PC-9 (cell line): ENCODE measurements around the gene GOLPH3L. TPM values are rescaled to one million over a fixed set of nuclear protein-coding genes. Genes with fewer than 3 reads are reported as not detected.
"Not testable (repeated sequence)": the region's sequence is repeated elsewhere in the genome, so short reads cannot be mapped to it uniquely, and the experiment has no call there.

Source experiments
- BruUV-seq: library from RNA; stranded (reverse); fragments of 400-500 nt; replicated peaks from 2 replicates; lab custom pipeline; 2021; lab: Mats Ljungman, UMichigan
- CTCF ChIA-PET: fragments of 300-600 bp; sonication (Branson Sonifier 250); formaldehyde crosslinking; loops from one replicate; lab custom pipeline; 2022; ENCODE audit warnings: antibody characterized with exemption; lab: Charles Lee
- POLR2A ChIA-PET: fragments of 300-600 bp; sonication (Branson Sonifier 250); formaldehyde crosslinking; loops from one replicate; lab custom pipeline; 2022; ENCODE audit warnings: antibody characterized with exemption; ENCODE audit not compliant: unreplicated experiment; lab: Charles Lee
- DNase-seq, 2 experiments: peaks; one replicate each; pipeline versions ENCODE4 v3.0.0 to v3.0.0-alpha.2; 2015 to 2022; ENCODE audit warnings: mixed read lengths in 1 of 2
- H2AFZ ChIP-seq: fragments of 200-600 bp; sonication (generic); 2 replicates; pipeline ENCODE4 v1.8.1; 2017; ENCODE audit warnings: antibody characterized with exemption
- H3F3A ChIP-seq: fragments of 200-600 bp; sonication (generic); 2 replicates; pipeline ENCODE4 v1.8.1; 2017; ENCODE audit warnings: antibody characterized with exemption, mild to moderate bottlenecking, low read depth; ENCODE audit not compliant: insufficient read depth
- H3K27ac ChIP-seq: fragments of 200-600 bp; sonication (generic); 2 replicates; pipeline ENCODE4 v1.6.1; 2016; ENCODE audit warnings: mixed run types
- H3K27me3 ChIP-seq: fragments of 200-600 bp; sonication (generic); 2 replicates; pipeline ENCODE4 v1.6.1; 2016; ENCODE audit warnings: low read depth, mixed run types; ENCODE audit not compliant: insufficient read depth
- H3K36me3 ChIP-seq: fragments of 200-600 bp; sonication (generic); 2 replicates; pipeline ENCODE4 v1.6.1; 2016; ENCODE audit warnings: low read depth, mixed run types
- H3K4me1 ChIP-seq: fragments of 200-600 bp; sonication (generic); replicated peaks from 2 replicates; pipeline ENCODE4 v1.6.1; 2016; ENCODE audit warnings: mixed run types; ENCODE audit not compliant: insufficient read depth
- H3K4me2 ChIP-seq: fragments of 200-600 bp; sonication (generic); 2 replicates; pipeline ENCODE4 v1.6.1; 2017; ENCODE audit warnings: mixed run types
- H3K4me3 ChIP-seq: fragments of 200-600 bp; sonication (generic); 2 replicates; pipeline ENCODE4 v1.6.1; 2016; ENCODE audit warnings: mixed run types
- H3K79me2 ChIP-seq: fragments of 200-600 bp; sonication (generic); 2 replicates; pipeline ENCODE4 v1.6.1; 2017; ENCODE audit warnings: low read depth, mixed run types
- H3K9me2 ChIP-seq: fragments of 200-600 bp; sonication (generic); 2 replicates; pipeline ENCODE4 v1.8.1; 2017; ENCODE audit warnings: mild to moderate bottlenecking; ENCODE audit not compliant: insufficient read depth
- H3K9me3 ChIP-seq: fragments of 200-600 bp; sonication (generic); 2 replicates; pipeline ENCODE4 v1.8.1; 2016; ENCODE audit warnings: low read depth; ENCODE audit not compliant: insufficient read depth
- H4K20me1 ChIP-seq: fragments of 200-600 bp; sonication (generic); 2 replicates; pipeline ENCODE4 v1.8.1; 2017; ENCODE audit not compliant: insufficient read depth
- CTCF ChIP-seq: fragments of 200-600 bp; sonication (generic); conservative IDR thresholded peaks from 2 replicates; pipeline ENCODE4 v1.6.1; 2017; ENCODE audit warnings: mixed run types, antibody characterized with exemption, mild to moderate bottlenecking, moderate library complexity
- EZH2 ChIP-seq: fragments of 200-600 bp; sonication (generic); IDR thresholded peaks from 2 replicates; pipeline ENCODE4 v1.8.0; 2017; ENCODE audit warnings: antibody characterized with exemption, low read depth
- intact Hi-C: fragments of 100-400 bp; cut with micrococcal nuclease; formaldehyde crosslinking; loops from one replicate; pipeline ENCODE4 v1.10.0; 2022; ENCODE audit not compliant: unreplicated experiment
- total RNA-seq: library from RNA; stranded (reverse); gene quantifications from 2 replicates; pipeline ENCODE4 v1.2.3, GENCODE V29; 2021

Gene GOLPH3L
- total RNA-seq, 1 experiment from 2014 or later, result 52.7 TPM

DNA sequence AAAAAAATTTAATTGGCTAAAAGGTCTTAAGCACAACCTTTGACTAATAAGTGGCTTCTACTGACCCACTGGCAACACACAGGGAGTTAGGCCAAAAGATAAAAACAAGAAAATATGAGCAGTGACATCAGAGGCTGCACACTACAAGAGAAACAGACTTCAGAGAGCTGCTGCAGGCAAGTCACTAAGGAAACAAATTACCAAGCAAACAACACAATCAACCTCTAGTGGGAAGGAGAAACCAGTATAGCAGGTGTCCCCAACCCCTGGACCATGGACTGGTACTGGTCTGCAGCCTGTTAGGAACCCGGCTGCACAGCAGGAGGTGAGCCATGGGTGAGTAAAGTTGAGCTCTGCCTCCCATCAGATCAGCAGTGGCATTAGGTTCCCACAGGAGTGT is 46.8 kb downstream of the GOLPH3L start:
- H2AFZ ChIP-seq, result no peak overlapping the region
- H3K4me2 ChIP-seq, result no peak overlapping the region; the same call in 1 of the 2 replicates
- no peaks in the 10 kb centered on the region for H3K9me3 ChIP-seq
- peaks cover 18% of the 10 kb centered on the region for H3F3A ChIP-seq
- H3K79me2 ChIP-seq, result peaks cover 18% of the 10 kb centered on the region
- peak; percentile 67 to 94 for DNase-seq
- CTCF ChIA-PET, result interaction anchor here (0.6 kb wide), 1 partner anchor 163 kb away, joined by 6 read pairs; no protein-coding TSS in a partner anchor
- no peaks in the 10 kb centered on the region for H3K27me3 ChIP-seq
- TF ChIP-seq EZH2 (no peak), CTCF (no peak)
- intact Hi-C loops, result loop anchor here (1.0 kb wide), 2 partner anchors 21 to 89 kb away; partner anchors contain the start of gene ENSA
- H3K36me3 ChIP-seq, result peaks cover 28% of the 10 kb centered on the region
- H3K4me1 ChIP-seq, result peaks cover 20% of the 10 kb centered on the region
- H4K20me1 ChIP-seq, result peaks cover 17% of the 10 kb centered on the region
- peak overlapping the region; percentile 65; the same call in 1 of the 2 replicates for H3K27ac ChIP-seq
- H3K4me3 ChIP-seq, result no peak overlapping the region
- POLR2A ChIA-PET, result interaction anchor here (0.5 to 1.0 kb wide), 8 partner anchors 14 to 257 kb away, joined by 3 to 20 read pairs (median 6); no protein-coding TSS in a partner anchor
- no TSS peak for BruUV-seq
- H3K9me2 ChIP-seq, result no peaks in the 10 kb centered on the region

DNA sequence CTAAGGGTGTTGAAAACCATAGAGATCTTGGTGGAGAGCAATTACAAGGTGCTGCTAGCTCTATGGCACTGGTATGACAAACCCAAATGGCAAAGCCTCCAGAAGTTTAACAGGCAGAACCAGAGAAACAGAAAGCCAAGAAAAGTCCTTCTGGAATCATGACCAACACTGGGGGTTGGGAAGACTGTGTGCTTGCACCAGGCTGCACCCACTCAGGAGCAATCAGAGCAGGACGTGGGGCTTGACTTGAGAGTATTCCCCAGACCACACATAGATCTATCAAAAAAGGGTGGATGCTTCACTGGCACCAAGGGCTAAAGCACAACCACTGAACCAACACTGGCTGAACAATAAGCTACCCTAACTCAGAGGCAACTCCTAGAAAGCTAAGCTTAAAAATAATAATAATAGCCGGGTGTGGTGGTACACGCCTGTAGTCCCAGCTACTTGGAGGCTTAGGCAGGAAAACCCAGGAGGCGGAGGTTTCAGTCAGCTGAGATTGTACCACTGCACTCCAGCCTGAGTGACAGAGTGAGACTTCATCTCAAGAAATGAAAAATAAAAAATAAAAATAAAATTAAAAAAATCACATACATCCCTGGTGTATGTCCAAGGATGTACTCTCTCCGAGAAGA is 47.4 kb downstream of the GOLPH3L start:
- Histone ChIP-seq H3K4me2 (no peak overlapping the region), H3K9me3 (no peaks in the 10 kb centered on the region), H3K36me3 (peaks cover 28% of the 10 kb centered on the region; the same call in 1 of the 2 replicates), H3K27me3 (no peaks in the 10 kb centered on the region), H3K27ac (no peak overlapping the region), H3K4me3 (no peak overlapping the region), H4K20me1 (peaks cover 17% of the 10 kb centered on the region), H3K79me2 (peaks cover 18% of the 10 kb centered on the region), H3K9me2 (no peaks in the 10 kb centered on the region), H2AFZ (no peak overlapping the region), H3K4me1 (peaks cover 17% of the 10 kb centered on the region), H3F3A (peaks cover 18% of the 10 kb centered on the region)
- DNase-seq, result no peak
- intact Hi-C loops, result loop anchor here (1.0 kb wide), 2 partner anchors 20 to 88 kb away; partner anchors contain the start of gene ENSA
- ChIA-PET POLR2A (interaction anchor here (0.5 to 1.0 kb wide), 3 partner anchors 71 to 245 kb away, joined by 5 to 20 read pairs (median 6); no protein-coding TSS in a partner anchor), CTCF (no interaction called here)
- TF ChIP-seq EZH2, result no peak
- BruUV-seq, result no TSS peak

DNA sequence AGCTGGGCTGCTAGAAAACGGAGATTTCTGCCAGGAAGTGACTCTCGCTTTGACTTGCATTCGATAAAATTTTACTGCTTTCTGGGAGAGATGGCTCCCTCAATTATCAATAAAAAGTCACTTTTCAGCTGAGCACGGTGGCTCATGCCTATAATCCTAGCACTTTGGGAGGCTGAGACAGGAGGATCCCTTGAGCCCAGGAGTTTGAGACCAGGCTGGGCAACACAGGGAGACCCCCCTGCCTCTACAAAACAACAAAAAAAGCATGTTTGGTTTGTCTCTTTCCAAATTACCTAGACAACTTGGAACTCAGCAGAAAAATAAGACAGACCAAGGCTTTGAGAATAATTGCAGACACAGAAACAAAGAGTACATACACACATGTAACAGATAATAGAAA is 54.7 kb downstream of the GOLPH3L start:
- H3K4me2 ChIP-seq, result no peak overlapping the region
- no TSS peak for BruUV-seq
- no peak overlapping the region for H3K4me3 ChIP-seq
- 0 out of 2 replicates have a peak, but pooled peaks cover 10% of the 10 kb centered on the region for H3F3A ChIP-seq
- H3K27me3 ChIP-seq, result no peaks in the 10 kb centered on the region
- ChIA-PET POLR2A (interaction anchor here (0.7 to 0.8 kb wide), 2 partner anchors 107 to 407 kb away, joined by 3 to 4 read pairs; no protein-coding TSS in a partner anchor), CTCF (no interaction called here)
- TF ChIP-seq EZH2, result no peak
- TF ChIP-seq CTCF, result no peak
- H3K36me3 ChIP-seq, result 0 out of 2 replicates have a peak, but pooled peaks cover 6% of the 10 kb centered on the region
- H3K9me3 ChIP-seq, result no peaks in the 10 kb centered on the region
- no peak overlapping the region for H3K27ac ChIP-seq
- no peak overlapping the region for H2AFZ ChIP-seq
- H3K4me1 ChIP-seq, result no peaks in the 10 kb centered on the region
- no peaks in the 10 kb centered on the region for H4K20me1 ChIP-seq
- no peaks in the 10 kb centered on the region for H3K9me2 ChIP-seq
- no peaks in the 10 kb centered on the region for H3K79me2 ChIP-seq
- DNase-seq, result no peak
- intact Hi-C loops, result no loop called here

DNA sequence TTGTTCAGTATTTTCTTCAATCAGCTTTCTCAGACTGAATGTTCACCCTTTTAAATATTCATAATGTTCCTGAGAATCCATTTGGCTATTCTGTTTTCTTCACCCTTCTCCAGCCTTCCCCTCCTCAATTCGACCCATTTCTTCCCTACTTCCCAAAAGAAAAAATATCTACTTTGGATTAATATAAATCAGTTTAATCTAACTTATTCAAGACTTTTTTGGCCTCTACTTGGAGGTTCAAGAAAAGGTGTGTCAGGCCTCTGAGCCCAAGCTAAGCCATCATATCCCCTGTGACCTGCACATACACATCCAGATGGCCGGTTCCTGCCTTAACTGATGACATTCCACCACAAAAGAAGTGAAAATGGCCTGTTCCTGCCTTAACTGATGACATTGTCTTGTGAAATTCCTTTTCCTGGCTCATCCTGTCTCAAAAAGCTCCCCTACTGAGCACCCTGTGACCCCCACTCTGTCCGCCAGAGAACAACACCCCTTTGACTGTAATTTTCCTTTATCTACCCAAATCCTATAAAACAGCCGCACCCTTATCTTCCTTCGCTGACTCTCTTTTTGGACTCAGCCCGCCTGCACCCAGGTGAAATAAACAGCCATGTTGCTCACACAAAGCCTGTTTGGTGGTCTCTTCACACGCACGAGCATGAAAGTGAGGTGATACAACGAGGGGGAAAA is 55.7 kb downstream of the GOLPH3L start:
- DNase-seq, H3K27ac ChIP-seq, H3K9me3 ChIP-seq, H4K20me1 ChIP-seq, H3K4me1 ChIP-seq, CTCF ChIA-PET, H2AFZ ChIP-seq, H3K27me3 ChIP-seq, H3K4me2 ChIP-seq, H3K4me3 ChIP-seq, H3K9me2 ChIP-seq, BruUV-seq, H3K36me3 ChIP-seq, H3K79me2 ChIP-seq, intact Hi-C loops: not testable (repeated sequence)
- POLR2A ChIA-PET, result interaction anchor here (0.7 kb wide), 1 partner anchor 108 kb away, joined by 4 read pairs; no protein-coding TSS in a partner anchor
- 0 out of 2 replicates have a peak, but pooled peaks cover 10% of the 10 kb centered on the region for H3F3A ChIP-seq

DNA sequence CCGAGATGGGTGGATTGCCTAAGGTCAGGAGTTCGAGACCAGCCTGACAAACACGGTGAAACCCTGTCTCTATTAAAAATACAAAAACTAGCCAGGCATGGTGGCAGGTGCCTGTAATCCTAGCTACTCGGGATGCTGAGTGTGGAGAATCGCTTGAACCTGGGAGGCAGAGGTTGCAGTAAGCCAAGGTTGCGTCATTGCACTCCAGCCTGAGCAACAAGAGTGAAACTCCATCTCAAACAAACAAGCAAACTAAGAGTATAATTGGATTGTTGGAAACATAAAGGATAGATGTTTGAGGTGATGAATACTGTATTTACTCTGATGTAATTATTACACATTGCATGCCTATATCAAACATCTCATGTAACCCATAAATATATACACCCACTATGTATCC is 58.5 kb downstream of the GOLPH3L start:
- H3F3A ChIP-seq, result 0 out of 2 replicates have a peak, but pooled peaks cover 10% of the 10 kb centered on the region
- CTCF ChIA-PET, POLR2A ChIA-PET, H3K4me1 ChIP-seq, H3K4me3 ChIP-seq, H3K9me3 ChIP-seq, H3K27ac ChIP-seq, BruUV-seq, H3K9me2 ChIP-seq, H3K27me3 ChIP-seq, H2AFZ ChIP-seq, H4K20me1 ChIP-seq, DNase-seq, H3K79me2 ChIP-seq, intact Hi-C loops, H3K36me3 ChIP-seq, H3K4me2 ChIP-seq: not testable (repeated sequence)
